OCI-LY3 (cell line): ENCODE data around the gene PRXL2B.

ENCODE experiments used
- H2AFZ ChIP-seq: fragments of 200-600, 300-600 bp; shearing (Covaris generic); 2 replicates; pipeline ENCODE4 v1.6.0; 2014; ENCODE audit warnings: antibody characterized with exemption, low read depth, low read length
- H3K27ac ChIP-seq: fragments of 200-600, 300-600 bp; sonication (generic); 2 replicates; pipeline ENCODE4 v1.5.1; 2014; ENCODE audit warnings: mild to moderate bottlenecking, low read length, moderate library complexity, mixed read lengths
- H3K27me3 ChIP-seq: fragments of 200-600, 300-600 bp; sonication (generic); 2 replicates; pipeline ENCODE4 v1.6.1; 2014; ENCODE audit warnings: low read depth, low read length, mixed read lengths
- H3K36me3 ChIP-seq: fragments of 200-600, 300-600 bp; sonication (generic); replicated peaks from 2 replicates; pipeline ENCODE3; 2014; ENCODE audit warnings: low read depth, low read length, mixed read lengths
- H3K4me1 ChIP-seq: fragments of 300-600, 200-600 bp; sonication (generic); 2 replicates; pipeline ENCODE4 v1.6.1; 2014; ENCODE audit warnings: low read length, mixed read lengths
- H3K4me2 ChIP-seq: fragments of 200-600, 300-600 bp; sonication (generic); 2 replicates; pipeline ENCODE4 v1.6.1; 2014; ENCODE audit warnings: low read length, mixed read lengths
- H3K4me3 ChIP-seq: fragments of 300-600, 200-600 bp; sonication (generic); 2 replicates; pipeline ENCODE4 v1.5.1; 2014; ENCODE audit warnings: antibody characterized with exemption, mild to moderate bottlenecking, low read length, moderate library complexity
- H3K79me2 ChIP-seq: fragments of 300-600, 200-600 bp; shearing (Covaris generic); 2 replicates; pipeline ENCODE4 v1.6.1; 2014; ENCODE audit warnings: mild to moderate bottlenecking, low read length, mixed read lengths
- H3K9ac ChIP-seq: fragments of 300-600, 200-600 bp; shearing (Covaris generic); 2 replicates; pipeline ENCODE4 v1.6.0; 2014; ENCODE audit warnings: mild to moderate bottlenecking, low read length, moderate library complexity
- H3K9me3 ChIP-seq: fragments of 200-600, 300-600 bp; shearing (Covaris generic); 2 replicates; pipeline ENCODE4 v1.6.1; 2014; ENCODE audit warnings: low read length, mixed read lengths; ENCODE audit not compliant: insufficient read depth
- H4K20me1 ChIP-seq: fragments of 200-600, 300-600 bp; sonication (generic); 2 replicates; pipeline ENCODE4 v1.6.1; 2016; ENCODE audit warnings: low read length, mixed read lengths; ENCODE audit not compliant: insufficient read depth
- EZH2phosphoT487 ChIP-seq: fragments of 200-600 bp; shearing (Covaris generic); IDR thresholded peaks from 2 replicates; pipeline ENCODE4 v1.6.1; 2018; ENCODE audit warnings: antibody characterized with exemption, mixed run types, low read depth
- TF ChIP-seq, protein P1 (sequence below): fragments of 200-600, 300-600 bp; sonication (generic); IDR thresholded peaks from 2 replicates; pipeline ENCODE4 v1.5.1; 2014; ENCODE audit warnings: antibody characterized with exemption, low read length, low read depth

Gene PRXL2B

DNA sequence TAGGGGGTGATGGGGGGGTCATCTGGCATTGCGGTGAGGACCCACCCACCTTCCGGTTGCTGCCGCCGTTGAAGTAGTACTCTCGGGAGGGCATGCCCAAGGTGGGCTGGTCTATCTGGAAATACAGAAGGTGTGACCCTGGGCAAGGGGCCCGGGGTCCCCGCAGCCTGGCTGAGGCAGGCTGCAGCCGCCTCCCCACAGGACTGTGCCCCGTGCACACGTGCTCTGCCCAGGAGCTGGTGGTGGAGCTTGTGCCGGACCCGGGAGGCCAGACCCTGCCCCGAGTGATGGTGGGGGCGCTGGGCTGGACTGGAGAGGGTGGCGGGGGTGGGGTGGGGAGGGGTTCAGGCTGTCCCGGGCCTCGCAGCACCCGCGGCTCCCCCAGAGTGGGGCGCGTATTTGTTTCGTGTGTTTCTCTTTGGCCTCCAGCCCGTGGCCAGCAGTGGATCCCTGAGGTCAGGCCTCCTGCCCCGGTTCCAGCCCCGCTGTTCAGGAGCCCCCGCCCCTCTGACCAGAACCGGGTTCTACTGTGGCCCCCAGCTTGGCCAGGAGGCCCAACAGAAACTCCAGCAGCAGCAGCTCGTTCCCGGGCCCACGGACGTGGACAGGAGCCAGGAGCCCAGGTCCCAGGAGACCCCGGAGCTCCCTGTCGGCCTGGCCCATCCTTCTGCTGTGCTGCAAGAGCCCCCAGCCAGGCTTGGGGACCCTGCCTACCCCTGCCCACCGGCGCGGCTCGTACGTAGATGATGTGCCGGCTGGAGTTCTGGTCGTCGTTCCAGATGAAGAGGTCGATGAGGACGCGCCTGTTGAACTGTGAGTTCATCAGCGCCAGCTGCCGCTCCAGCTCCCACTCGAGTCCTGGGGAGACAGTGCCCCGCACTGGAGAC is 19.2 kb downstream of the PRXL2B start:
- Histone ChIP-seq H3K27ac (no peak overlapping the region), H3K4me2 (no peak overlapping the region), H3K27me3 (no peaks in the 10 kb centered on the region), H3K9me3 (no peaks in the 10 kb centered on the region), H3K79me2 (no peaks in the 10 kb centered on the region), H2AFZ (no peak overlapping the region), H3K4me3 (no peak overlapping the region), H3K36me3 (no peaks in the 10 kb centered on the region), H3K9ac (no peak overlapping the region), H4K20me1 (no peaks in the 10 kb centered on the region), H3K4me1 (no peaks in the 10 kb centered on the region)
- no peak for TF ChIP-seq EZH2phosphoT487
- TF ChIP-seq, protein P1, sequence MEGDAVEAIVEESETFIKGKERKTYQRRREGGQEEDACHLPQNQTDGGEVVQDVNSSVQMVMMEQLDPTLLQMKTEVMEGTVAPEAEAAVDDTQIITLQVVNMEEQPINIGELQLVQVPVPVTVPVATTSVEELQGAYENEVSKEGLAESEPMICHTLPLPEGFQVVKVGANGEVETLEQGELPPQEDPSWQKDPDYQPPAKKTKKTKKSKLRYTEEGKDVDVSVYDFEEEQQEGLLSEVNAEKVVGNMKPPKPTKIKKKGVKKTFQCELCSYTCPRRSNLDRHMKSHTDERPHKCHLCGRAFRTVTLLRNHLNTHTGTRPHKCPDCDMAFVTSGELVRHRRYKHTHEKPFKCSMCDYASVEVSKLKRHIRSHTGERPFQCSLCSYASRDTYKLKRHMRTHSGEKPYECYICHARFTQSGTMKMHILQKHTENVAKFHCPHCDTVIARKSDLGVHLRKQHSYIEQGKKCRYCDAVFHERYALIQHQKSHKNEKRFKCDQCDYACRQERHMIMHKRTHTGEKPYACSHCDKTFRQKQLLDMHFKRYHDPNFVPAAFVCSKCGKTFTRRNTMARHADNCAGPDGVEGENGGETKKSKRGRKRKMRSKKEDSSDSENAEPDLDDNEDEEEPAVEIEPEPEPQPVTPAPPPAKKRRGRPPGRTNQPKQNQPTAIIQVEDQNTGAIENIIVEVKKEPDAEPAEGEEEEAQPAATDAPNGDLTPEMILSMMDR: no peak

DNA sequence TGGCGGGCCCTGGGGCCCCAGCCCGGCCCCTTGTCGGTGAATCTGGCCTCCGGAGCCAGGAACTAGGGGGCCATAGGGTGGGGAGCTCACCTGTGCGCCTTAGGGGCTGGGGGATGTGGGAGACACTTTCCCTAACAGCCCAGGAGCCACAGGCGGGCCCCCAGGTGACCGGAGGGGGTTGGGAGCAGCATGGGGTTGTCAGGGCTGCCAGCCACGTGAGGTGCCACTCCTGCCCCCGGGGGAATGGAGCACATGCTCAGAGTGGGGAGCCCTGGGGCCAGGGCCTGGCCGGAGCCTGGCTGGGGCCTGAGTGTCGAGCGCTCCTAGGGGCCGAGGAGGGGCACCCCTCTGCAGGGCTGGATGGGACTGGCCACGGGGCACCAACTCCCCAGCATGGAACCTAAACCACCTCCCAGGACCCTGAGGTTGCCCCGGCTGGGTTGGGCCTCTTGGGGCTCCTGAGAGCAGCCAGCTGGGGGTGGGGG is 19.9 kb downstream of the PRXL2B start:
- Histone ChIP-seq H3K9me3 (no peaks in the 10 kb centered on the region), H3K27me3 (no peaks in the 10 kb centered on the region), H3K27ac (no peak overlapping the region), H3K9ac (no peak overlapping the region), H3K4me1 (no peaks in the 10 kb centered on the region), H3K4me3 (no peak overlapping the region), H2AFZ (no peak overlapping the region), H3K79me2 (no peaks in the 10 kb centered on the region), H3K4me2 (no peak overlapping the region), H3K36me3 (no peaks in the 10 kb centered on the region), H4K20me1 (no peaks in the 10 kb centered on the region)
- TF ChIP-seq, protein P1: no peak
- no peak for TF ChIP-seq EZH2phosphoT487

DNA sequence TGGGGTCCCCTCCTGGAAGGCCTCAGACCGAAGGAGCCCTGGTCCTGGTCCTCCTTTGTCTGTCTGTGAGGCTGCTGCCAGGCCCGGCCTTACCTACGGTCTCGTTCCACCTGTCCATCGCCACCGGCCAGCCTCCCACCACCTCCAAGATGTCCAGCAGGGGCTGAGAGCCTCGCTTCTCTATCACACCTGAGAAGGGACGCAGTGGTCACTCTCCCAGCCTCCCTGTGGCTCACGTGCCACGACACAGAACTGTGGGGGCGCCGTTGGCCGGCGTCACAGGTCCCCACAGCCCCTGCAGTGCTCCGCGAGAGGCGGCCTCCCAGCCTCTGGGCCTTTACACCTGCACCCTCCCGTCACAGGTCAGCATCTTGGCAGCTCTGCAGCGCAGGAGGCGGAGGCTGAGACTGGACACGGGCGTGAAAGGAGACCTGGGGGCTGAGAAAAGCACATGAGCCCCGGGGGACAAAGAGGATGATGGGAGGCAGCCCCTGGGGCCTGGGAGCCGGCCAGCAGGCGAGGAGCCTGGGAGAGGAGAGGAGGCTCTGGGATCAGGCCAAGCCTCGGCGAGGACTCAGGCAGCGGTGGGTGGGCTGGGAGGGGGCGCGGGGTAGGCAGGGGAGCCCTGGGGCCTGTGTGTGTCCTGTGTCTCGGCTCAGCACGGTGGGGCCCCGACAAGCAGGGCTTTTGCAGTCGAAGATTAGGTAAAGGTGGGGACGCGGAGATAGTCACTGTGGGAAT is 20.5 kb downstream of the PRXL2B start:
- Histone ChIP-seq H3K4me3 (no peak overlapping the region), H3K79me2 (no peaks in the 10 kb centered on the region), H3K4me2 (no peak overlapping the region), H3K9me3 (no peaks in the 10 kb centered on the region), H4K20me1 (no peaks in the 10 kb centered on the region), H3K27me3 (no peaks in the 10 kb centered on the region), H2AFZ (no peak overlapping the region), H3K9ac (no peak overlapping the region), H3K36me3 (no peaks in the 10 kb centered on the region), H3K27ac (no peak overlapping the region), H3K4me1 (no peaks in the 10 kb centered on the region)
- TF ChIP-seq EZH2phosphoT487: no peak
- TF ChIP-seq, protein P1: no peak

DNA sequence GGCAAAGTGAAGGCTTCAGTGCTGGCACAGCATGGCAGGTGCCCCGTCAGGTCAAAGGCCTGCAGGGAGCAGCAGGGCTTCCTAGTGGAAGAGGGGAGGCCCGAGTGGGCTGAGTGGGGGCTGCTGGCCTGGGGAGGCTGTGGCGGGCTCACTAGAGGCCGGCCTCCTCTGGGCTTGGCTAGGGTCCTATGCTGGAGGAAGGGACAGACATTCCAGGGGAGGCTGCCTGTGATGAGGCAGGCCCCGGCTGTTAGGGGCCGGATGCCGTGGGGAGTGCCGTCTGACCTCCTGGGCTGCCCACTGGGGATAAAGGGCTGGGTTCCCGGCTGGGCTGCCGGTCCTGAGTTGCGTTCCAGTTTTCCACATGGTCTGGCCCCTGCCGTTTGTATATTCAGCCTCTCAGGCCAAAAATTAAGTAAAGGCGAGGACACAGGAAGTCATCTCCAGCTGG is 21.1 kb downstream of the PRXL2B start:
- TF ChIP-seq, protein P1: no peak
- TF ChIP-seq EZH2phosphoT487: no peak
- no peak overlapping the region for H3K4me2 ChIP-seq

More for the DNA sequence above, 21.1 kb downstream of the PRXL2B start:
- Histone ChIP-seq H2AFZ (no peak overlapping the region), H3K27me3 (no peaks in the 10 kb centered on the region), H4K20me1 (no peaks in the 10 kb centered on the region), H3K79me2 (no peaks in the 10 kb centered on the region), H3K9ac (no peak overlapping the region), H3K36me3 (no peaks in the 10 kb centered on the region), H3K4me1 (no peaks in the 10 kb centered on the region), H3K9me3 (no peaks in the 10 kb centered on the region), H3K27ac (no peak overlapping the region), H3K4me3 (no peak overlapping the region)
